Measurements from ENCODE around the gene HSBP1. TPM values are rescaled to one million over a fixed set of nuclear protein-coding genes. Genes with fewer than 3 reads are reported as not detected.

Gene HSBP1
- total RNA-seq, 4 donors from 2014 or later: 5.8 to 22.5 (median 12.5) TPM

- no peak for TF ChIP-seq CTCF (IDR thresholded peaks at IDR 0.05)
- no peak for TF ChIP-seq POLR2A (IDR thresholded peaks at IDR 0.05)
- no peak for DNase-seq (ENCODE audit: low spot score in 2 of 2)
- WGBS, 2 donors: 89 to 90% methylated on average over 8 of the region's 8 CpGs
- intact Hi-C loops (cut with DNase I; ENCODE audit: low total_unique reads): no loop called here
- H3K4me3 ChIP-seq (ENCODE audit: low read depth, poor library complexity, severe bottlenecking): no peak overlapping the region
Measured at GRCh38 chr16:83789642-83790401, 18.0 kb upstream of the HSBP1 start.

- DNase-seq (ENCODE audit: low spot score in 2 of 2): no peak
- 93 to 96% methylated on average over 10 of the region's 10 CpGs for WGBS, 2 donors
- intact Hi-C loops (cut with DNase I; ENCODE audit: low total_unique reads): no loop called here
- H3K4me3 ChIP-seq (ENCODE audit: low read depth, poor library complexity, severe bottlenecking): no peak overlapping the region
- TF ChIP-seq CTCF (IDR thresholded peaks at IDR 0.05) (no peak), POLR2A (IDR thresholded peaks at IDR 0.05) (no peak)
Measured at GRCh38 chr16:83791916-83792315, 15.9 kb upstream of the HSBP1 start.

GRCh38 chr16:83792391-83792790 is 15.4 kb upstream of the HSBP1 start:
- TF ChIP-seq CTCF (IDR thresholded peaks at IDR 0.05) (no peak), POLR2A (IDR thresholded peaks at IDR 0.05) (no peak)
- whole genome bisulfite sequencing, 2 donors: 69 to 80% methylated on average over 2 of the region's 2 CpGs
- DNase-seq (ENCODE audit: low spot score in 2 of 2): no peak
- H3K4me3 ChIP-seq (ENCODE audit: low read depth, poor library complexity, severe bottlenecking): no peak overlapping the region
- intact Hi-C loops (cut with DNase I; ENCODE audit: low total_unique reads): no loop called here

GRCh38 chr16:83793179-83793578 is 14.6 kb upstream of the HSBP1 start:
- H3K4me3 ChIP-seq (ENCODE audit: low read depth, poor library complexity, severe bottlenecking): no peak overlapping the region
- 52 to 56% methylated on average over 9 of the region's 9 CpGs for WGBS, 2 donors
- intact Hi-C loops (cut with DNase I; ENCODE audit: low total_unique reads): no loop called here
- TF ChIP-seq POLR2A (IDR thresholded peaks at IDR 0.05): no peak
- TF ChIP-seq CTCF (IDR thresholded peaks at IDR 0.05): no peak
- DNase-seq (ENCODE audit: low spot score in 2 of 2): no peak

- whole genome bisulfite sequencing, 2 donors: 84 to 86% methylated on average over 10 of the region's 10 CpGs
Measured at GRCh38 chr16:83794860-83795554, 12.8 kb upstream of the HSBP1 start.

More at GRCh38 chr16:83794860-83795554, 12.8 kb upstream of the HSBP1 start:
- no peak overlapping the region for H3K4me3 ChIP-seq (ENCODE audit: low read depth, poor library complexity, severe bottlenecking)
- intact Hi-C loops (cut with DNase I; ENCODE audit: low total_unique reads): no loop called here
- no peak for DNase-seq (ENCODE audit: low spot score in 2 of 2)
- TF ChIP-seq POLR2A (IDR thresholded peaks at IDR 0.05) (no peak), CTCF (IDR thresholded peaks at IDR 0.05) (no peak)

All from lower leg skin (tissue), 4 donors.